ENCODE measurements around the gene PRKD1.
A peak's percentile ranks its signal among the peaks of the same experiment; 100 is the strongest.

Gene PRKD1

GRCh38 chr14:29603696-29604095, 324.0 kb downstream of the PRKD1 start:
- DNase-seq (ENCODE audit: low spot score): no peak

GRCh38 chr14:29601616-29602015, 326.0 kb downstream of the PRKD1 start:
- no peak for DNase-seq (ENCODE audit: low spot score)

- no peak for DNase-seq (ENCODE audit: low spot score)
Measured at GRCh38 chr14:29587761-29588470, 339.7 kb downstream of the PRKD1 start.

DNA sequence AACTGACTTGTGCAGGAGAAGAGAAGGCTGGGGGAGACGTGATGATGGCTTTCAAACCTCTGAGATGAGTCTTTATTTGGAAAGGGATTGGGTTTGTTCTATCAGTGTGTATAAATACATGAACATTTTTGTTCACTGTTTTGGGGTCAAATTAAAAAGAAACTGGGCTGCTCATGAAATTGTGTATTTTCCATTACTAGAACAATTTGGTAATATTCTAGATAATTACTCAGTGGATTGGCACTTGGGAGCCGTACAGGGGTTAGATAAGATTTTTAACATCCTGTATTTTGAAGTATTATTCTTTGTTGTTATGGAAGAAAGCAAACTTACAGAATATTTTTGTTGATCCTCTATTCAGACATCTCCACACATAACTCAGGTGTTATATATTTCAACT, 340.6 kb downstream of the PRKD1 start:
- DNase-seq (ENCODE audit: low spot score): no peak

DNA sequence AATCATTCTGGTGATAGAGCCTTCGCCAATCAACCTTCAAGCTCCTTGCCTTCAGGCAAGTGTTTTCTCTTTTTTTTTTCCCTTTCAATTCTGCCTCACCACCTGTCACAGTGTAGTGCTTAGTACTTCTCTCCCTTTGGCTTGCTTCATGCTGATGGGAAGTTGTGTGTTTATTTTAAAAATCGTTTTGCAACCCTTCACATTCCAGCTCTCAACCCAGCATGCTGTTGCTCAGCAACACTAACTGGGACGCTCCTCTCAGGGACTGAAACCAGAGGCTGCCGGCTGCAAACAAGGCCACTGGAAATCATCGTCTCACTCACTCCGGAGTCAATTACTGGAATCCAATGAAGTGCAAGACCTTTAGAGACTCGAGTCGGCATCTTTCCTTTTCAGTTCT, 342.7 kb downstream of the PRKD1 start:
- no peak for DNase-seq (ENCODE audit: low spot score)

- DNase-seq (ENCODE audit: low spot score): no peak
Measured at GRCh38 chr14:29580763-29581162, 346.9 kb downstream of the PRKD1 start.

DNA sequence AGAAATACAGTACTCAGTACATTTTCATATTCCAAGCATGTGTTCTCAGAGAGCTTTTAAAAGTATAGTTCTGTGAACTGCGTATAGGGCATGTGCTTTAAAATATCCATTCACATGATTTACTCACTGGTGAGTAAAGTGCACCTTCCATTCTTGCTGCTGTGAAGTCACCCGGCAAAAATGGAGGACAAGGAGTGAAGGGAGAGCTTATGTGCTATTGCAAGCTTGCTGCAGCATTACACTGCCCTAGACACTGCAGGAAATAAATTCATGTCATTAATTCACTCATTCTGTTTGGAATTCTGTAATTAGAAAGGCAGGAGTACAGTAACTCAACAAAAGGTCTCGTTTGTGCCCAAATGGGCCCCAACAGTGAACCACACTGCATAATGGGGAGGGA, 347.8 kb downstream of the PRKD1 start:
- no peak for DNase-seq (ENCODE audit: low spot score)

GRCh38 chr14:29576927-29577326, 350.7 kb downstream of the PRKD1 start:
- DNase-seq (ENCODE audit: low spot score): no peak

DNA sequence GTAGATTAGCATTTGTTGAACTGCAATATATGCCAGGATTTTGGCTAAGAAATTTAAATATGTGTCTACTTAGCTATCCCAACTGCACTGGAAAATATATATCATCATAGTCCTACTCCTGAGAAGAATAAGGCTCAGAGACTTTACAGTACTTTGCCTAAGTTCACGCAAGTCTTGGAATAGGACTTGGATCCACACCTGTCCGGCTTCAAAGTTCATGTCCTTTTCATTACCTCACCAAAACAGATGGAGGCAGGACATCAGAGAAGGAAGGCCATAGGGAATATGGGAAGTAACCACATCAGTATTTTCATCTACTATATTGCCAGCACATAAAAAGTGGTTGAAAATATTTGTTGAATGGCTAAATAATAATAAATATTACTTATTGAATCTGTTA, 358.5 kb downstream of the PRKD1 start:
- DNase-seq (ENCODE audit: low spot score): no peak

GRCh38 chr14:29566194-29566593, 361.5 kb downstream of the PRKD1 start:
- no peak for DNase-seq (ENCODE audit: low spot score)

DNA sequence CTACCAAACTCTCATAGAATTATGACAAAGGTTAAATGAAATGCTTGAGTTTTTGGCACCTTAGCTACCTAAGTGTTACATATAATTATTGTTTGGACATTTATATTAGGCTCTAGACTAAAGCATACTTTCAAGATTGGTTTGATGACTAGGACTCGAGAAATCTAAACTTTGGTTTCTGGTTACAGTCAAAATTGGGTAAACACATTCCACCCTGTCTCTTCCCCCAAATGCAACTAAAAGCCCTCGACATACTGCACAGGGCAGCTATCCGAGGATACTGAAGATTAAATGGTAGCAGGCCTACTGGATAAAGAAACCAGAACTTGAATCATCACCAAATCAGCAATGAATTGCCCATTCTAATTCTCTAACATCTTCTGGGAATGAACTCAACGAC, 369.1 kb downstream of the PRKD1 start:
- no peak for DNase-seq (ENCODE audit: low spot score)

DNA sequence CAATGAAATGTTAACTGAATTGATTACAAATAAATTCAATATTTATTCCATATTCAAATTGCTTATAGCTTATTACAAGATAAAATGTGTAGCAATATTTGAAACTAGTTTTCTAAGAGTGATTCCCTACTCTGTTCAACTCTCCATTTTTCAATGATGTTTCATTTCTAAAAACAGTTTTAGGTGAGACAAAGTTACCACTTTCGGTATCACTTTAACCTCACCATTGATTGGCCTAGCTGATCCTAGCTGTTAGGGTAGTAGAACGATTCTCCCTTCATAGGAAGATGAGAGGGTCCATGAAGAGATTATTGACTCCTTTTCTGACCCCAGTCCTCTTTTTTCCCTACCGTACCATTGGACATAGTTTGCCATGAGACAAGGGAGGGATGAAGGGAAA, 373.3 kb downstream of the PRKD1 start:
- DNase-seq (ENCODE audit: low spot score): no peak

GRCh38 chr14:29553427-29553826, 374.2 kb downstream of the PRKD1 start:
- no peak for DNase-seq (ENCODE audit: low spot score)

DNA sequence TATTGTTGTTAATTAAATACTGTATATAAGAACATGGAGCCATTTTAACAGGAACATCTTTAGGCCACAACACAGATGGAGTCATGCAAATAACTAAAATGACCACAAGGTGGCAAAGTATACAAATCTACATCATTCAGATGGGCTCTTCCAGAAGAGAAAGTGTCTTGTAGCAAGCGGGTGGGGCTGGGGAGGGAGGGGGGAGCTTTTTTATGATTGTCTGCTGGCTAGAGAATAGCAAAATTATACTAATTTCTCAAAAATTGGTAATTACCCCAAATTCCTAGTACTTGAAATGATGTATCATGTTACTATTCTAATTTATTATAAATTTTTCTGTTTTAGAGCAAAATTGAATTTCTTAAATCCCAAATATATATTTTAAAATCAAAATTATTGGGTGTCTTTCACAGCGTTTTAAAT, 378.7 kb downstream of the PRKD1 start:
- peak; percentile 68 for DNase-seq (ENCODE audit: low spot score)

DNA sequence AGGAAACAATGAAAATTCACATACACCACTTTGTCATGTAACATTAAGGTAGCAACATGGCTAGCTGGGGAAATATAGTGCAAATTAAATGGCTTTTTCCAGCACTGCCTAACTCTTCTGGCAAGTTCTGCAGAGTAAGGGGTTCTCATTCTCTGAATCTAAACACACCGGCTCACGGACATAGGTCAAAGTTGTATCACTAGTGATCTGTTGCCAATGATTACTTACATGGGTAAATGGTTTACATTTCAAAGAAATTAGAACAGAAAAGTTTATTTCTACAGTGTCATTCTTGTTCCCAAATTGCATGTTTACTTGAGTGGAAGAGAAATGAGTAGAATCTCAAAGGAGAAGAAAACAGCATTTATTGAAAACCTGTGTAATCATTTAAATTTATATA, 381.9 kb downstream of the PRKD1 start:
- DNase-seq (ENCODE audit: low spot score): no peak

DNA sequence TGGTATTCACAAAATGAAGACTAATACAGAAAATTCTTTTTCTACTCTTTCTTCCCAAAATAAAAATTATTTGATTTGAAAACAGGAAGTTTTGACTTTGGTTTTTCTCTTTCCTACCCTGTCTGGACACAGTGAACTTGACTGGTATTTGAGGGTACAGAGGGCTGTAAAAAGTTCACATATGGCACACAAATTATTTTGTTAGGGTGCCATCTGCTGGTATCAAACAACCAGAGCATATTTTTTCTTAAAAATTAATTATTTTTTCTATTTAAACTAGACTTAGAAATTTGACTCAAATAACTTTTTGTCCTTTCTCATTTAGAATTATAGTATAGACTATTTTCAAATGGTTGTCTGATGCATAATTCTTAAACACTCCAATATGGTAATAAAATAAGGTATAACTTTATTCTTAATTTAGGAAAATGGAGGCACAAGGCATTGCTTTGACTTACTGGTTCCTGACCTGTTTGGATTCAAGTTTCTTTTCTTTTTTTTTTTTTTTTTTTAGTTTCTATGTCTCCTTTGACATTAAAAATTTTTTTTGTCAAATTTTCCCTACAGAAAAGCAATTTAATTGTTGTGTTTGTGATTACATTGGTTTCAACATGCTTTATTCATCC, 390.6 kb downstream of the PRKD1 start:
- DNase-seq (ENCODE audit: low spot score): peak; percentile 41

- DNase-seq (ENCODE audit: low spot score): peak; percentile 17
Measured at GRCh38 chr14:29529418-29529817, 398.2 kb downstream of the PRKD1 start.

- no peak for DNase-seq (ENCODE audit: low spot score)
Measured at GRCh38 chr14:29528889-29529288, 398.8 kb downstream of the PRKD1 start.

- no peak for DNase-seq (ENCODE audit: low spot score)
Measured at GRCh38 chr14:29527286-29527685, 400.4 kb downstream of the PRKD1 start.
